Measurements from ENCODE around the gene BBX. TPM values are rescaled to one million over a fixed set of nuclear protein-coding genes. Genes with fewer than 3 reads are reported as not detected.
A peak's percentile ranks its signal among the peaks of the same experiment; 100 is the strongest.

The BBX gene
- total and polyA plus RNA-seq, 2 of the 13 experiments (the other 11 are each of a cell fraction or from before 2014, with no cell fraction given) = 13.7 to 23.2 TPM

DNA sequence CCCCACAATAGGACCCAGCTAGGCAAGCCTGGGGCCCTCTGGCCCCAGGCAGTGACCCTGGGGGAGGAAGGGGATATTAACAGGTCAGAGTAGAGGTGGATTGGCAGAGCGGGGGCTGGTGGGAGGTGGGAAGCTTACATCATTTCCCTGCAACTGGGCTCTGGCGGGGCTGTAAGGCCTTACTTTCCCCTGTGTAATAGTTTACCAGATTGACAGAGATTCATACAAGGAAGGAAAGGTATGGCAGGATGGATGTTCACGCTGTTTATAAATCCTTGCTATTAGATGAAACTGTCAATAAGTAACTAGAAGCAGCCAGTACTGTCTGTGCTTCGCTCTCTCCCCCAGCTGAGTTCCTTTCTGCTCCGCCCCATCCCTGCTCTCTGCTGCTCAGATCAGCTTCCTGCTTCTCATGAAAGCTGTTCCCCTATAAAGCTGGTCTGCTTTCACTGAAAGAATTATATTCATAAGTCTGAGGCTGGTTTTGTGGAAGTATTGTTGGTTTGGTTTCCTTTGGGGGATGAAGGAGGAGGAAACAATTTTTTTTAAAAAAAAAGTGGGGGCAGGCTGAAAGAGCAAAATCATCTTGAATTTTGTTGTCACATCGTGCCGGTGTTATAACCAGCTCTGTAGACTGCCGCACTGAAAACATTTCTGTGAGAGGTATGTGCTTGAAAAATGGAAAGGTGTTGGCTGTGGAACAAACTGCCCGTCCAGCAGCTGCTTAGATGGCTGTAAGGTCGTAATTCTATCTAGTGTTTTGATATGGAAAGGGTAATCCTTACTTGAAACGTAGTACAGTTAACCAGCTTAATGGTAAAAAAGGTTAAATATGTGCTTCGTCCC, 76.4 kb downstream of the BBX start (continued):
- TF ChIP-seq NFE2L2 (IDR thresholded peaks at IDR 0.05; ENCODE audit: low read length) (no peak), TEAD2 (CRISPR knock-in tag; IDR thresholded peaks at IDR 0.05) (no peak), RBFOX2 (IDR thresholded peaks at IDR 0.05; ENCODE audit: low read depth, low read length) (no peak), TCF7 (IDR thresholded peaks at IDR 0.05; ENCODE audit: low read depth) (no peak), ZNF883 (CRISPR knock-in tag; IDR thresholded peaks at IDR 0.05; ENCODE audit: not compliant biosample characterization) (no peak), PAF1 (CRISPR knock-in tag; IDR thresholded peaks at IDR 0.05) (no peak), FOXP1 (IDR thresholded peaks at IDR 0.05) (no peak), FOXP1 (CRISPR knock-in tag; IDR thresholded peaks at IDR 0.05) (no peak; the same call in 1 of the 2 replicates), ZNF430 (CRISPR knock-in tag; IDR thresholded peaks at IDR 0.05) (no peak), TBX3 (IDR thresholded peaks at IDR 0.05; ENCODE audit: borderline replicate concordance) (no peak), ZBTB1 (CRISPR knock-in tag; IDR thresholded peaks at IDR 0.05; ENCODE audit: borderline replicate concordance) (no peak), ZSCAN29 (CRISPR knock-in tag; conservative IDR thresholded peaks at IDR 0.05) (no peak), ZNF83 (CRISPR knock-in tag; IDR thresholded peaks at IDR 0.05; ENCODE audit: borderline replicate concordance) (no peak), ZFP1 (CRISPR knock-in tag; IDR thresholded peaks at IDR 0.05) (0 out of 2 replicates have a peak, but pooled peaks have one; percentile 30), ZBTB7B (CRISPR knock-in tag; IDR thresholded peaks at IDR 0.05) (no peak), RCOR2 (CRISPR knock-in tag; IDR thresholded peaks at IDR 0.05) (no peak), ZNF562 (CRISPR knock-in tag; IDR thresholded peaks at IDR 0.05; ENCODE audit: borderline replicate concordance) (no peak), XBP1 (CRISPR knock-in tag; IDR thresholded peaks at IDR 0.05) (no peak), MBD4 (IDR thresholded peaks at IDR 0.05; ENCODE audit: borderline replicate concordance, low read length) (no peak), ZFP36L1 (CRISPR knock-in tag; IDR thresholded peaks at IDR 0.05) (no peak), FOXK1 (CRISPR knock-in tag; IDR thresholded peaks at IDR 0.05; ENCODE audit: borderline replicate concordance, low read depth) (peak; percentile 42; the same call in 1 of the 2 replicates)
- TF ChIP-seq, protein P1, sequence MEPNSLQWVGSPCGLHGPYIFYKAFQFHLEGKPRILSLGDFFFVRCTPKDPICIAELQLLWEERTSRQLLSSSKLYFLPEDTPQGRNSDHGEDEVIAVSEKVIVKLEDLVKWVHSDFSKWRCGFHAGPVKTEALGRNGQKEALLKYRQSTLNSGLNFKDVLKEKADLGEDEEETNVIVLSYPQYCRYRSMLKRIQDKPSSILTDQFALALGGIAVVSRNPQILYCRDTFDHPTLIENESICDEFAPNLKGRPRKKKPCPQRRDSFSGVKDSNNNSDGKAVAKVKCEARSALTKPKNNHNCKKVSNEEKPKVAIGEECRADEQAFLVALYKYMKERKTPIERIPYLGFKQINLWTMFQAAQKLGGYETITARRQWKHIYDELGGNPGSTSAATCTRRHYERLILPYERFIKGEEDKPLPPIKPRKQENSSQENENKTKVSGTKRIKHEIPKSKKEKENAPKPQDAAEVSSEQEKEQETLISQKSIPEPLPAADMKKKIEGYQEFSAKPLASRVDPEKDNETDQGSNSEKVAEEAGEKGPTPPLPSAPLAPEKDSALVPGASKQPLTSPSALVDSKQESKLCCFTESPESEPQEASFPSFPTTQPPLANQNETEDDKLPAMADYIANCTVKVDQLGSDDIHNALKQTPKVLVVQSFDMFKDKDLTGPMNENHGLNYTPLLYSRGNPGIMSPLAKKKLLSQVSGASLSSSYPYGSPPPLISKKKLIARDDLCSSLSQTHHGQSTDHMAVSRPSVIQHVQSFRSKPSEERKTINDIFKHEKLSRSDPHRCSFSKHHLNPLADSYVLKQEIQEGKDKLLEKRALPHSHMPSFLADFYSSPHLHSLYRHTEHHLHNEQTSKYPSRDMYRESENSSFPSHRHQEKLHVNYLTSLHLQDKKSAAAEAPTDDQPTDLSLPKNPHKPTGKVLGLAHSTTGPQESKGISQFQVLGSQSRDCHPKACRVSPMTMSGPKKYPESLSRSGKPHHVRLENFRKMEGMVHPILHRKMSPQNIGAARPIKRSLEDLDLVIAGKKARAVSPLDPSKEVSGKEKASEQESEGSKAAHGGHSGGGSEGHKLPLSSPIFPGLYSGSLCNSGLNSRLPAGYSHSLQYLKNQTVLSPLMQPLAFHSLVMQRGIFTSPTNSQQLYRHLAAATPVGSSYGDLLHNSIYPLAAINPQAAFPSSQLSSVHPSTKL (CRISPR knock-in tag; IDR thresholded peaks at IDR 0.05) = peak; percentile 58
- TF ChIP-seq, protein P2, sequence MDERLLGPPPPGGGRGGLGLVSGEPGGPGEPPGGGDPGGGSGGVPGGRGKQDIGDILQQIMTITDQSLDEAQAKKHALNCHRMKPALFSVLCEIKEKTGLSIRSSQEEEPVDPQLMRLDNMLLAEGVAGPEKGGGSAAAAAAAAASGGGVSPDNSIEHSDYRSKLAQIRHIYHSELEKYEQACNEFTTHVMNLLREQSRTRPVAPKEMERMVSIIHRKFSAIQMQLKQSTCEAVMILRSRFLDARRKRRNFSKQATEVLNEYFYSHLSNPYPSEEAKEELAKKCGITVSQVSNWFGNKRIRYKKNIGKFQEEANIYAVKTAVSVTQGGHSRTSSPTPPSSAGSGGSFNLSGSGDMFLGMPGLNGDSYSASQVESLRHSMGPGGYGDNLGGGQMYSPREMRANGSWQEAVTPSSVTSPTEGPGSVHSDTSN (CRISPR knock-in tag; IDR thresholded peaks at IDR 0.05) = no peak
- TF ChIP-seq, protein P3, sequence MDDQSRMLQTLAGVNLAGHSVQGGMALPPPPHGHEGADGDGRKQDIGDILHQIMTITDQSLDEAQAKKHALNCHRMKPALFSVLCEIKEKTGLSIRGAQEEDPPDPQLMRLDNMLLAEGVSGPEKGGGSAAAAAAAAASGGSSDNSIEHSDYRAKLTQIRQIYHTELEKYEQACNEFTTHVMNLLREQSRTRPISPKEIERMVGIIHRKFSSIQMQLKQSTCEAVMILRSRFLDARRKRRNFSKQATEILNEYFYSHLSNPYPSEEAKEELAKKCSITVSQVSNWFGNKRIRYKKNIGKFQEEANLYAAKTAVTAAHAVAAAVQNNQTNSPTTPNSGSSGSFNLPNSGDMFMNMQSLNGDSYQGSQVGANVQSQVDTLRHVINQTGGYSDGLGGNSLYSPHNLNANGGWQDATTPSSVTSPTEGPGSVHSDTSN (CRISPR knock-in tag; IDR thresholded peaks at IDR 0.05; ENCODE audit: borderline replicate concordance) = no peak
